Kidney capillary endothelial cell (primary cell): ENCODE measurements around the gene PYGM.

ENCODE experiments used
- DNase-seq: peaks from one replicate; pipeline ENCODE4 v3.0.0-alpha.2; 2018; ENCODE audit warnings: low spot score

PYGM gene

DNA sequence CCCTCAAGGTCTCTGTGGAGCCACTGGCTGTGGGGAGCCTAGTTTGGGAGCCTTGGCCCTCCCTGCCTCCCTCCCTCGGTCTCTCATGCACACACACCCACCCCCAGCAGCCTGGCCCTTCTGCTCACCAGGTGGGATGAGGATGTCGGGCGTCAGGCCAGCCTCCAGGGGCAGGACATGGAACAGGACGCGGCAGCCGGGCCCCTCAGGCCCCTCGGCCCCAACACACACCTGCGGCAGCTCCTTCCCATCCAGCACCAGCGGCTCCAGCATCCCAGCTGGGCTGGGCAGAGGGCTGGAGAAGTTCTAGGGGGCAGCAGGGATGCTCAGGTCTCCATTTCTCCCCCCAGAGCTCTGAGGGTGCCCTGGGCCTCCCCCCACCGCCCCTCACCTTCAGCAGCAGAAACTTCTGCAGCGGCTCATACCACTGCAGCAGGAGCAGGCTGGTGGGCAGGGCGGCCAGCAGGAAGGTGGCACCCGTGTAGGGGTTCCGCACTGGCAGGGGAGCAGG lies 32.1 kb upstream of the PYGM start:
- DNase-seq: no peak

DNA sequence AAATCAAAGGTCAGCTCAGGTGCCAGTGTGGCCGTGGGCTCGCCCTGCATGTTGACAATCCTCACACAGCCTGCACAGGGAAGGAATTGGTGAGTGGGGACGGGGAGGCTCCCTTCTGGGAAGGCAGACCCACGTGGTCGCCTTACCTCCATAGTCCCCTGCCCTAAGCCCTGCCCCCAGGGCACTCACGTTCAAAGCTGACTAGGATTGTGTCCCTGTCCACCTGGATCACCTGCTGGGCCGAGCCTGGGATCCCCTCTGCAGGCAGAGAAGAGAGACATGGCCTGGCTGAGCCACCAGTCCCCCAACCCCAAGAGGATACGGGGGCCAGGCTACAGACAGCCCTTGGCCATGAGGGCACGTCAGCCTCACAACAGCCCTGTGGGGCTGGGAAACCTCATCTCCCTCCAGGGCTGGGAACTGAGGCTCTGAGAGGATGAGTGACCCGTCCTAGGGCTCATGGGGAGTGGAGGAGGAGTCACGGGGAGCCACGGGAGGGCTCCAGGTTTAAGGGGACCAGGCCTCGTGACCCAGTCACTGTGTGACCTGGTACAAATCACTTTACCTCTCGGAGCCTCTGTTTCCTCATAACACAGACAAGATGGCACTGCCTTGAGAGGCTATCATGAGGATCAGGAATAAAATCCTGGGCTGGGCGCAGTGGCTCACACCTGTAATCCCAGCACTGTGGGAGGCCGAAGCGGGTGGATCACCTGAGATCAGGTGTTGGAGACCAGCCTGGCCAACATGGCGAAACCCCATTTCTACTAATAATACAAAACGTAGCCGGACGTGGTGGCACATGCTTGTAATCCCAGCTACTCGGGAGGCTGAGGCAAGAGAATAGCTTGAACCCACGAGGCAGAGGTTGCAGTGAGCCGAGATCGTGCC lies 30.7 kb upstream of the PYGM start:
- no peak for DNase-seq

DNA sequence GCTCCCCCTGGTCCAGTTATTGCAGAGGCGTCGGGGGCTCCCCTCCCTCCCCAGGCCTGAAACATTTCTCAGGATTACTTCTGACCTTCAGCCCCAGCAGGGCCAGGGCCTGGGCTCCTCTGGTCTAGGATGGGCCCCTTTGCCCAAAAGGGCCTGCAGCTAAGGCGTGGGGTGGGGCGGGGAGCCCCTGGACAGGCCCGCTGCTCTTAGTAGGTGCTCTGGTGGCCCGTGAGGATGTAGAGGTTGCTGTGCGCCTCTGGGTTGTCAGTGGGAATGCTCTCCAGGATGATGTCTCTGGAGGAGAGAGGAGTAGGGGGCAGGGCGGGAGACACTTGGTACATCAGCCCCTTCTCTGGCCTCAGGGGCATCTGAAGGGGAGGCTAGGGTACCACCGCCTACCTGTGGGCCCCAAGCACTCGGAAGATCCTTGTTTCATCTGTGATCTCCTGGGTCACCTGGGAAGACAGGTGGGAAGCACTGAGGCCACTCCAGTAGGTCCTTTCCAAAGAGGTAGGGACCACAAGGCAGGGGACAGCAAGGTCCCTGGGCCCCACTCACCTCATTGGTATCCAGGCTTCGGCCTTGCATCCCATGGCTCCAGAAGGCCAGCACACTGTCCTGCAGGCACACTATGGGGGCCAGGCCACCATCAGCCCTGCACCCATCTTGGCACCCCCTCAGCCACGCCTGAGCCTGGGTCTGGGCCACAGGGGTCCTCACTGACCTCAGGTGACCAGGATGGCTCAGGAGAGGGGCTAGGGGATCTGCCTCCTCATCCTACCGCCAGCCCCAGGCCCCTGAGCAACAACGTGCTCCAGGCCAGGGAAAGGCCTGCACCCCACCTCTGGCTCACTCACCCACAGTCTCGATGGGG lies 29.8 kb upstream of the PYGM start:
- DNase-seq: no peak

DNA sequence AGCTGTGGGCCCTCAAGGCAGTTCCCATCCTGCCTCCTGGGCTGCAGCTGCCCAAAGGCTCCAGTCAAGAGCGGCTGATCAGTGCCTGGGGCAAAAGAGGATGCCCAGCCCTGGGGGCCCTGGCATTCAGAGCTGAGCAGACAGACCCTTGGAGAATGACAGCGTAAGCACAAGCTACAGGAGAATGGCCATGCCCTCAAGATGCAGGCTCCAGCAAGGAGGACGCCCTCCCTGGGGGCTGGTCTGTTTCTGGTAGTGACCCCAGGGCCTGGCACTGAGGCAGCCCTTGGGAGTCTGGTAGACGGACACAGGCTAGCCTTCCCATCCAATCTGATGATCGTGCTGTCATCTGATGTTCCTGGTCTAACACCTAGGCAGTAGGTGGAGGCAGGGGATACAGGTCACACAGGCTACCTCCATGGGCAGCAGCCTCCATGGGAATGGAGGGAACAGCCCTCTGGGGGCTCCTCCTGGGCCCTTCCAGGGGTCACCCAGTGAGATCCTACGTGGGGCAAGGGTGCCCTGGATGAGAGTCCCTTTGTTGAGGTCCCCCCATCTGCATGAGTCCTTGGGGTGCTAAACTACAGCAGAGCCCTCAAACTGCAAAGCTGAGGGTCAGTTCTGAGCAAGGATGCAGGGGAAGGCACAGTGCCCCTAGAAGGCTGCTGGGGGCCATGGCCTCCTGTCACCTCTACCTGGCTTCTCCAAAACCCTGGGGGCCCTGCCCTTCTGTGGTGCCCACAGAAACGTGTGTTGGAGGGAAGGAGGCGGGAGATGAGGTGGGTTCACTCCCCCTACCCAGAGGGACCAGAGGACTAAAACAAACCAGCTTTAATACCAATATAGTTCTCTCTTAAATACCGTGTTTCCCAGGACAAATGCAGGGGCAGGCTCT lies 28.8 kb upstream of the PYGM start:
- no peak for DNase-seq

DNA sequence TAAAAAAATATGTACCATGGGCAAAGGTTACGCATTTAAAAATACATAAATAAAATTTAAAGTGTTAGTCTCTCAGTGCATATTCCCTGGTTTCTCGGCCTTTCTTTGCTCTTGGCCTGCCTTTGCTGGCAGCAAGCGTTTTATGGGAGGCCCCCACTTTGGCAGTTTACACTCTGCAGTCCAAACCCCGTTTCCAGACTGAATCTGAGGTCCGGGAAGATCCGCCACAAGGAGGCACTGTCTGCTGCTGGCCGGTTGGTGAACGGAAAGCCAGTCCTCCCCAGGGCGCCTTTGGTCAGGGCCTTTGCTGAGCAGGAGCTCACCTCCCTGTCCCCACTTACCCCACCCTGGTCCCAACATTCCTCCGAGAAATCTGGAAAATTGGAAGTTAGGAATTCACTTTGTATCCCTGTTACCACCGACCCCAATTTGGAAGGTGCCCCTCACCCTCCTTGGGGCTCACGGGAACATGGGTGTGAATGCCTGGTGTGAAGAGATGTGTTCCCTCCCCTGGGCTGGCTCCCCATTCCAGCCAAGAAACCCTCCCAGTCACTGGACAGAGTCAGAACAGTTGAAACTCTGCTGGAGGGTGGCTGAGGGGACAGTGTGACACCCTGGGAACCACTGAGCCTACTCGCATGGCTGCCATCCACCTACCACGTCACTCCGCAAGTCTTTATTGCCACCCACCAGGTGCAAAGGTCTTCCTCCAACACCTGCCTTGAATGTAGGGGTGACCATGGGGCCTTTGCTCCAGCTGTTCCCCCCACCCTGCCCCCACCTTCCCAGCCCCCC lies 27.9 kb upstream of the PYGM start:
- peak; percentile 51 for DNase-seq

DNA sequence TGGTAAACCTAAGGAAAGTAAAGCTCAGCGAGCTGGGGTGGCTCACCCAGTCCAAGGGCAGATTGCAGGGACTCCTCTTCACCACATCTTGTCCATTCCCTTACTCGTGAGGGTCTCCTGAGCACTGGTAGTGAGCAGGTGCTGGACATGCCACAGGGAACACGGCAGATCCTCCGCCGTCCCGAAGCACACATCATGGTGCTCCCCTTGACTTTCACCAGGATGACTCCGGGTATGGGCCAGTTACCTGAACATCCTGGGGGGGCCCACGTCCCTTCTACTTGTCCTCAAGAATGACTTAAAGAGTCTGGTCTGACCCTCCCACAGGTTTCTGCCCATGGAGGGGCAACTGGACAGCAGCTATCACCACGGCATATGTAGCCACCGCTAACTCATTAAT lies 26.5 kb upstream of the PYGM start:
- no peak for DNase-seq

DNA sequence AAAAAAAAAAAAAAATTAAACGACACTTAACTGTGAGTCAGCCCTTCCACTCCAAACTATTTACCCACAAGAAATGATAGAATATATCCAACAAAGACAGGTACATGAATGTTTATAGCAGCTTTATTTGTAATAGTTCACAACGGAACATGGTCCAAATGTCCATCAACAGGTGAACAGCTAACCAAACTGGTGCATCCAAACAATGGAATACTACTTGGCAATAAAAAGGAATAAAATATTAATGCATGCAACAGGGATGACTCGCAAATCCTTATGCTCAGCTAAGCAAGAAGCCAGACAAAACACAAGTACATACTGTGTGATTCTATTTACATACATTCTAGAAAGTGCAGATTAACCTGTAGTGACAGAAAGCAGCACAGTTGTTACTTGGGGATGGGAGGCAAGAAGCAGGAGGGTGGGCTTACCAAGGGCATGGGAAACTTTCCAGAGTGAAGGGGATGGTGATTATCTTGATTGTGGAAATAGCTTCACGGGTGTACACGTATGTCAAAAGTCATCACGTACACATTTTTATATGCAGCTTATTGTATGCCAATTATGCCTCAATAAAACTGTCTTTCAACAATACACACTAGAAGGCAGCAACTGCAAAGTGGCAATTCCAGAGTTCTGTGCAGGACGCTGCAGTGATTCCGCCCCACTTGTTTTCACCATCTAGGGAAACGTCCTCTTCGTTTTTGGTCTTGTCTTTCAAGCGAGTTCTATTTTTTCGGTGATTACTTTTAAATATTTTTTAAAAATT lies 25.2 kb upstream of the PYGM start:
- no peak for DNase-seq

DNA sequence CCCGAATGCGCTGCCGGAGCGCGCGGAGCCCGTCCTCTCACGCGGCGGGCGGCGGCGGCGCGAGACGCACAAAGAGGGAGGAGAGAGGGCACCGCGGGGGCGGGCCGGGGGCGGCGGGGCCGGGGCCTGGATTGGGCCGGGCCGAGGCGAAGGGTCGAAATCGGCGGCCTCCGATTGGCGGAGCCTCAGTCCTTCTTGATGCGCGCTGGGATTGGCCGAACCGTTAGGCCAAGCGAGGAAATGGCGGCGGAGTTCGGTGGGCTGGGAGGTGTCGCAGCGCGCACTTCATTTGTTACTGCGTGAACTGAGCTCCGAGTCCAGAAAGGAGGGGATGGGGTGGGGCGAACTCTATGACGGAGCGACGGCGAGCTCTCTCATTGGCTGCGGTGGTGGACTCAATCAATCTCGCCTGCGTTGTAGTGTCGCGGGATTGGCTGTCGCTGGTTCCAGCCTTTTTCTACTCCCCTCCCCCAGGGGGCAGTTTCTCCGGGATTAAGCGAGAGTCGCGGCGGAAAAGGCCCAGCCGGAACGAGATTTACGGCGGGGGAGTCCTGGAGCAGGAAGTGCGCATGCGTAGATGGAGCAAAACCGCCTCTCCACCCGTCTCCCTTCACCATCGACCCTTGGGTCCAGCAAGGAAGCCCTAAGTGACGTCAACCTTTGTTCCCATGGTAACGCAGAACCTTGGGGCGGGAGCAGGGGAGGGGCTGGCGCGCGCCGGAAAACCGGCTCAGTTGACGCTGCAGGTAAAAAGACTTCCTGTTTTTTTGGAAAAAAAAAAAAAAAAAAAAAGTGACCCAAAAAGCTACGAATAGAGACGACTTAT lies 18.9 kb upstream of the PYGM start, which contains the start of gene SF1:
TSS of gene SF1 (minus strand) at position 70 of the 826 bp plus-strand sequence. CDS start 150 bp downstream, outside the sequence.
- peak; percentile 100 for DNase-seq

DNA sequence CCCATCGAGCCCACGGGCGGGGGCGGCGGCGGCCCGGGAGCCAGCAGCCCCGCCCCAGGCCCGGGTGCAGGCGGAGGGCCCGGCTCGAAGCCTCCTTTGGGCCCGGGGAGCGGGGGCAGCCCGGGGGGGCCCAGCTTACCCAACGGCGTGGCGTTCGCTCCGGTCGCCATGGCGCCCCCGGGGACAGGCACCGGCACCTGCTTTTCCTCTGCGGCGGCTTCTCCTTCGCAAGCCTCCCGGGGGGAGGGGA lies 18.4 kb upstream of the PYGM start:
- DNase-seq: no peak

DNA sequence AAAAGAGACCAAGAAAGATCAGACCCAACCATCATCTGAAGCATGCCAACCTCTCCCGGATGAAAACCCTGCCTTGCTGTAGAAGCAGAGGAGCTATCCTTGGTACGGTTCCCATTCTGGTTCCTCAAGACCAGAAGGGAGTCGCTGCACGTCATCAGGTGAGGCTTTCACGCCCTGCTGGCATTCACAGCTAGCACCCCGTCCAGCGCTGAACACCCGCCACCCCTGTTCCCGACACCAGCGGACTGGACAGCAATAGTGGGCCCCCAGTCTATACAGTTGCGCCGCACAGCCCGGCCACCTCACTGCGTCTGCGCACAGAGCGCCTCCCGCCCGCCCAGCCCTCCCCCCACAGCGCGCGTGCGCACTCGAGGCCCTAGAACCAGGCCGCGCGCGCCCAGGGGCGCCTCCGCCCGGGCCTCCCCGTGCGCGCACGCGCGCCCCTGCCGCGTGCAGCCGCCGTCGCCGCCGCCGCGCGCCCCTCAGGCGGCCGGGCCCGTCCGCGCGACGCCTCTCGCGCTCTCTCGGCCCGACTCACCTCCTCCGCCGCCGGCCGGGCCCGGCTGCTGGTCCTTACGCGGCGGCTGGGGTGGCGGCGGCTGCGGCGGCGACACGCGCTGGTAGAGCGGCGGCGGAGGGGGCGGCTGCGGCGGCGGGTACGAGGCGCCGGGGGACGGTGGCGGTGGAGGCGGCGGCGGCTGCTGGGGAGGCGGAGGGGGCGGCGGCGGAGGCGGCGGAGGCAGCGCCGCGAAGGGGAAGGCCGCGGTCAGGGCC lies 17.9 kb upstream of the PYGM start:
- DNase-seq: peak; percentile 69

DNA sequence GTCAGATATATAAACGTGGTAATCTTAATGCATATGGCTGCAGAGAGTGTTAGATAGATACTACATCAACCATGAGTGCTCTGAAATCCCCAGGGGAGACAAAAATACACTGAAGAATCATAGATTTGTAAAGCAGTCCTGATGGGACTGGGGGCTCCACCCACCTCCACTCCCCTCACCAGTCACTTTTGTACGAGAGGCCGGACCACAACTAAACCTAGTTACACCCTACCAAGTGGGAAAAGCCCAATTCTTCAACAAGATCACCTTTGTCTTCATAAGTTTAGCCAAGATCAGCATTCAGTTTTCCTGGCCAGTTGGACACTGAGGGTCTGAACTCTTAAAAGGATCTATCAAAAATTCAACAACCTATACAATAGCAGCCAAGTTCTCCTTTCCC lies 17.1 kb upstream of the PYGM start:
- no peak for DNase-seq

DNA sequence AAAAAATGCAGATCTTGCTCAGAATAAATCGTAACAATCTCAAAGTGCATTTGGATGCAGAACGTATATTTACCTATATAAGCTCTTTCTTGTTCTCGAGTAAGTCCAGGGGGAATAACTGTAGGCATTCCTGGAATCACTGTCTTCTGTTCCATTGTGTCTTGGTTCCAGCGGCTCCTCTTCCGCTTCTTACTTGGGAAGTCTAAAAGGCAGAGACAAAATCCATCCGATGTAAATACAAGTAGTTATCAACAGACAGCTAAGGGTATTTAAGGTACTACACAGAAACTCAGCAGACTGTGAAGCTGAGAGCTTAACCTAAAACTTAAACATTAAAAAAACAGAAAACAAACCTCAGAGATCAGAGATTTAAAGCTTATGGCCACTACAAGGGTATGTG lies 16.7 kb upstream of the PYGM start:
- DNase-seq: no peak

DNA sequence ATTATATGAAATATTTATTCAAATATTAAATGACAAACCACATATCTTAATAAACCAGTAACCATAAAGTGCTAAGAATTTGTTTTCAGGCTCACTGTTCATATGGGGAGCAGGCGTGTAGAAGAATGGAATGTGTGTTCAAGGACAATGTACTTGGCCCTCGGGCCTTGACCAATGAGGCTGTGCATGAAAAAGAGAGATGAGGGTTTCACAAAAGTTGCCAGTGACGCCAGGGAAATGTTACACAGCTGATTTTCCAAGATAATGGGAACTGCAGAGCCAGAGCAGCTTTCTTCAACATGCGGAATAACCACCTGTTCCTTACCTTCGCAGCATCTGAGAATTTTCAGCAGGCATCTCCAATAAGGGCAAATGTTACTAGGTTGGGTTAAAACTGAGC lies 14.4 kb upstream of the PYGM start:
- DNase-seq: no peak

DNA sequence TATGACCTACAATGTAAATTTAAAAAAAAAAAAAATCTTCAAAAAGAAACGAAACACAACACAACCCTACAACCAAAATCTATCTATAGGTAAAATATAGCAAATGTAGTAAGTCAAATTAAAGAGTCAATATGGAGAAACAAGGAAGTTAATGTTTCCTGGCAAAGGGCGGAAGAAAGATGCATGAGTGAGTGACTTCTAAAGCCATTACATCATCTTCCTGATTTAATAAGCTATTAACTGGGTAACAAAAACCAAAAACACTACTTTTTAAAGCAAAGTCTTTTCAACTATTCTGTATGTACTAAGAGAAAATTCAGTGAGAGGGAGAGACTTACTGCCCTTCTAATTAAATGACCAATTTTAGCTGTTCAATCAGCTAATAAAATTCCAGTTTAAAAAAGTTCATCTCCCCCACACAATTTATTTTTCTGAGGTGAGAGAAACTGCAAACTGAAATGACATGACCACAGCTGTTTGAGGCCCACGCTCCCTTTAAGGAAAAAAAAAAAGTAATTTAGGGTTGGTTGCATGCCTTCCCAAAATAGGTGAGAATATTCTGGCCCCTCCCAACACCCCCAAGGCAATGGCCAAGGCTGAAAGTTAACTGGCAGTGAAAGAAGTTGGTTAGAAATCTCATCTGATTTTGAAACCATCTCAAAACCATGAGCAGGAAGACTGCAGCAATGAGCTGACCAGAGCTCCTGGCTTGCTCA lies 12.7 kb upstream of the PYGM start:
- no peak for DNase-seq

DNA sequence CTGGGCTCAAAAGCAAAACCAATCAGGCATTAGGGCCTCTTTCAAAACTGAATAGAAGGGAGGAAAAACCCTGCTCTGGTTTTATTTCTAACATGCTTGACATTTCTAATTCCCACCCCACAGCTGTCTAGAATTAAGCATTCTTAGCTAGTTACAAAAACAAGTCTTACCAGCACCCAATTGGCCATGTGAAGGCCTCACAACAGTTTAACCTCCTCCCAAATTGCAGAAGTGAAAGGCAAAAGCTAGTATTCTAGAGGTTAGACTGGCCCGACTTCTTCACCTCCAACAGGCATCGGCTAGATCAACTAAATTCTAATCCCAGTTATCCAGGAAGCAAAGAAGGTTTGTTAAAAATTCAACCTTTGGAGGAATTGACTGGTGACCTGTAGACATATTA lies 12.1 kb upstream of the PYGM start:
- no peak for DNase-seq

DNA sequence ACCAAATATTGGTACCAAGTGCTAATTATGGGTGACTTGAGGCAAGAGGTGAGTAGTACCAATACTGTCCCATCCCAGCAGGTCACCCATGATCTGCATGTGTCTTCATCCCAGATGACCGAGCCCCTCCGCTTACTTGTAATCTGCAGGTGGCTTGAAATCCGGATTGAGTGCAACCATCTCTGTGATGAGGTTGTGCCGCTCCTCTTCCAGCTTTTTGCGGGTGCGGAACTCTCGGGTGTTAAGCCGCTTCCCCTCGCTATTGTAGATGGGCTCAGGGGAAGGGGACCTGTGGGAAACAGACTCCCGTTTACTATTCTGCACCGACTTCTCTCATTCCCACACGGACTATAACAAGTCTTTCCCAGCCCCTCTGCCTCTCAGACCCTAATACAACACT lies 10.3 kb upstream of the PYGM start:
- DNase-seq: no peak

DNA sequence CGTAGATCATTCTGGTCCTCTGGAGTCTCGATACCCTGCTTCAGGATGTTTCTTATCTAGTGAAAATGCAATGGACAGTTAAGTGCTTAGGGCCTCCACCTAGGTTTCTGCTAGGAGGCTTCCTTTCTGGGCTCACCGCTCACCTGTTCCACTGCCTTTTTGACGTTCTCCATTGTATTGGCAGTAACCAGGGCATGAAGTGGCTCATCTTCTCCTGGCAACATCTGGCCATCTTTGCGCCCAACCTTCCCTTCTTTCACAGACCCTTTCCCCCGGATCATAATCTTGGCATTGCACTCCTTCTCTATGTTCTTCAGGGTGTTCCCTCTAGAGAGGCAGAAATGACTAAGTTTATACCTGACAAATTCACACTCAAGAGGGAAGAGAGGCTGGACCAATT lies 9.5 kb upstream of the PYGM start:
- DNase-seq: no peak

DNA sequence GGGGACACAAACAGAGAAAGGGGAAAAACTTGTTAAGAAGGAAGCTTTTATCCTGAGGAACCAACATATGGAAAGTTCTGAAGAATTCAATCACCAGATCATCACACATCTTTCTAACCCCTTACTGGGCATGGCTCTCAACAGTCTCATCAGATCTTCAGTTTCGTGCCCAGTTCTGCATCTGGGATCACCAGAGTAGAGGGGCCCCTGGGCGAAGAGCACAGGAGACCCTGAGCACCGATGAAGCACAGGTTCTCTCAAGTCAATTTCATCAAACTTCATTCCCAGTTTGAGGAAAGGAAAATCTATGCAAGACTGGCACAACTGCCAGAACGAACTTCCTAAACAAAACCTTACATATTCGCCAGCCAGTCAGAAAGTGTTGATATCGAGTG lies 8.5 kb upstream of the PYGM start:
- DNase-seq: no peak
